ENCODE measurements around the gene PI4KA. TPM values are rescaled to one million over a fixed set of nuclear protein-coding genes. Genes with fewer than 3 reads are reported as not detected.
"Not testable (repeated sequence)": the region's sequence is repeated elsewhere in the genome, so short reads cannot be mapped to it uniquely, and the experiment has no call there.

PI4KA gene
- total and polyA plus RNA-seq, 2 of the 13 experiments (the other 11 are each of a cell fraction or from before 2014, with no cell fraction given), result 27.4 to 56.4 TPM

DNA sequence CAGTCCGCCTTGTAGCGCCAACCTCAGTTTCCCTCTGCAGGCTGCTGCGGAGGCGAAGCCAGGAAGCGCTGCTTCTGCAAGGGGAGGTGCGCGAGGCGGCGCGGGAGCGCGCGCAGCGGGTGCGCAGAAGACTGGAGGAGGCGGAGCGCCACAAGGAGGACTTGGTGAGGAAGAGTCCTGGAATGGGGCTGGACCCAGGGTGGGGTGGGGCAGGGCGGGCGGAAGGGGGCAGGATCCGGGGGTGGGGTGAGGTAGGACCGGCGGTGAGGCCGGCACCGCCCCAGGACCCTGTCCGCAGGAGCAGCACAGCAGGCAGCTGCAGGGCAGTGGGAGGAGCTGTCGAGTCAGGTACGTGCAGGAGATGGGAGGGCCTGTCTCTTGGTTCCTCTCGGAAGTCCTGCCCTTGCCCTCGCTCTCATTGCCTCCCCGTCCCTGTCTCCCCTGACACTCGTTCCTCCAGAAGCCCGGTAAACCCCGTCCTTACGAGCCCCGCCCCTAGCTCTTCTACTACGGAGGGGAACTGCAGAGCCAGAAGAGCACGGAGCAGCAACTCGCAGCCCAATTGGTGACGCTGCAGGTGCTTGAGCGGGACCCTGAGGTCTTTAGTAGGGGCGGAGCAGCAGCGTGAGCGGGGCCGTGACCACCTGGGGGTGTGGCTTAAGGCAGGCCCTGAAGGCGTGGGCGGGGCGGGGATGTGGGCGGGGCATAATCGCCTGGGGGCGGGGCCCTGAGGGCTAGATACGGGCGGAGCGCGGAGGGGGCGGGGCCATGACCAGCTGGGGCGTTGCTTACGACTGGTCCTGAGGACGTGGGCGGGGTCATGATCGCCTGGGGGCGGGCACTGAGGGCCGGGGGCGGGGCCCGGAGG is 155.8 kb downstream of the PI4KA start (continued):
- peak; percentile 74 for TF ChIP-seq SP4 (CRISPR knock-in tag; IDR thresholded peaks at IDR 0.05)
- TF ChIP-seq SIN3A (IDR thresholded peaks at IDR 0.05; ENCODE audit: borderline replicate concordance, low read depth, low read length), result 0 out of 2 replicates have a peak, but pooled peaks have one; percentile 15
- TF ChIP-seq SAP130 (CRISPR knock-in tag; IDR thresholded peaks at IDR 0.05; ENCODE audit: low read depth), result peak; percentile 18; the same call in 1 of the 2 replicates

DNA sequence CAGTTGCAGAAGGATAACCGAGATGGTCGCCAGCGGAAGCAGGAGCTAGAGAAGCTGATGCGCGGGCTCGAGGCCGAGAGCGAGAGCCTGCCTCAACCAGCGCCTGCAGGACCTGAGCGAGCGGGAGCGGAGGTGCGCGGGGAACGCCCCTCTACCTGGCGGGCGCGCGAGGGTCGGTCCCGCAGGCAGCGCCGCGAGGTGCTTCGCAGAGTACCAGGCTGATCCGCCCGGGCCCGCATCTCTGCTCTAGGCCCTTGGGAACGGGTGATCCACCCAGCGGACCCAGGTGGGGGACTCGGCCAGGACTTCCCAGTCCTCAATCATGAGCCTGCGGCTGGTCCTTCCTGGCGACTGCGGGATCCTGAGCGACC is 156.5 kb downstream of the PI4KA start:
- H2AFZ ChIP-seq (ENCODE audit: low read length); H3K9ac ChIP-seq (ENCODE audit: insufficient read depth, low read depth, low read length); FAIRE-seq; in situ Hi-C loops (cut with HindIII; ENCODE audit: extremely low pct_ligation_motif_present, low pct_unique_long_range_greater_than_20kb); H3K36me3 ChIP-seq (replicated peaks in 1 of 2; ENCODE audit: control insufficient read depth in 1 of 2, insufficient read depth in 2 of 2, low read length in 2 of 2); H3K9me3 ChIP-seq (ENCODE audit: low read length); H3K79me2 ChIP-seq (ENCODE audit: insufficient read depth, low read length); H3K27ac ChIP-seq (ENCODE audit: extremely low read length, insufficient read depth, low read length); DNase-seq (ENCODE audit: low spot score); H3K27me3 ChIP-seq (ENCODE audit: control insufficient read depth in 1 of 2, insufficient read depth in 2 of 2, low read length in 2 of 2); POLR2A ChIA-PET; intact Hi-C loops (cut with micrococcal nuclease; ENCODE audit: unreplicated experiment); BruUV-seq (replicated peaks); CTCF ChIA-PET (ENCODE audit: low intra/inter-chr PET ratio, low total read pairs); H4K20me1 ChIP-seq (ENCODE audit: insufficient read depth, low read length): not testable (repeated sequence)
- TF ChIP-seq, protein P1, sequence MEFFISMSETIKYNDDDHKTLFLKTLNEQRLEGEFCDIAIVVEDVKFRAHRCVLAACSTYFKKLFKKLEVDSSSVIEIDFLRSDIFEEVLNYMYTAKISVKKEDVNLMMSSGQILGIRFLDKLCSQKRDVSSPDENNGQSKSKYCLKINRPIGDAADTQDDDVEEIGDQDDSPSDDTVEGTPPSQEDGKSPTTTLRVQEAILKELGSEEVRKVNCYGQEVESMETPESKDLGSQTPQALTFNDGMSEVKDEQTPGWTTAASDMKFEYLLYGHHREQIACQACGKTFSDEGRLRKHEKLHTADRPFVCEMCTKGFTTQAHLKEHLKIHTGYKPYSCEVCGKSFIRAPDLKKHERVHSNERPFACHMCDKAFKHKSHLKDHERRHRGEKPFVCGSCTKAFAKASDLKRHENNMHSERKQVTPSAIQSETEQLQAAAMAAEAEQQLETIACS (CRISPR knock-in tag; IDR thresholded peaks at IDR 0.05), result 0 out of 2 replicates have a peak, but pooled peaks have one; percentile 50
- TF ChIP-seq, protein P2, sequence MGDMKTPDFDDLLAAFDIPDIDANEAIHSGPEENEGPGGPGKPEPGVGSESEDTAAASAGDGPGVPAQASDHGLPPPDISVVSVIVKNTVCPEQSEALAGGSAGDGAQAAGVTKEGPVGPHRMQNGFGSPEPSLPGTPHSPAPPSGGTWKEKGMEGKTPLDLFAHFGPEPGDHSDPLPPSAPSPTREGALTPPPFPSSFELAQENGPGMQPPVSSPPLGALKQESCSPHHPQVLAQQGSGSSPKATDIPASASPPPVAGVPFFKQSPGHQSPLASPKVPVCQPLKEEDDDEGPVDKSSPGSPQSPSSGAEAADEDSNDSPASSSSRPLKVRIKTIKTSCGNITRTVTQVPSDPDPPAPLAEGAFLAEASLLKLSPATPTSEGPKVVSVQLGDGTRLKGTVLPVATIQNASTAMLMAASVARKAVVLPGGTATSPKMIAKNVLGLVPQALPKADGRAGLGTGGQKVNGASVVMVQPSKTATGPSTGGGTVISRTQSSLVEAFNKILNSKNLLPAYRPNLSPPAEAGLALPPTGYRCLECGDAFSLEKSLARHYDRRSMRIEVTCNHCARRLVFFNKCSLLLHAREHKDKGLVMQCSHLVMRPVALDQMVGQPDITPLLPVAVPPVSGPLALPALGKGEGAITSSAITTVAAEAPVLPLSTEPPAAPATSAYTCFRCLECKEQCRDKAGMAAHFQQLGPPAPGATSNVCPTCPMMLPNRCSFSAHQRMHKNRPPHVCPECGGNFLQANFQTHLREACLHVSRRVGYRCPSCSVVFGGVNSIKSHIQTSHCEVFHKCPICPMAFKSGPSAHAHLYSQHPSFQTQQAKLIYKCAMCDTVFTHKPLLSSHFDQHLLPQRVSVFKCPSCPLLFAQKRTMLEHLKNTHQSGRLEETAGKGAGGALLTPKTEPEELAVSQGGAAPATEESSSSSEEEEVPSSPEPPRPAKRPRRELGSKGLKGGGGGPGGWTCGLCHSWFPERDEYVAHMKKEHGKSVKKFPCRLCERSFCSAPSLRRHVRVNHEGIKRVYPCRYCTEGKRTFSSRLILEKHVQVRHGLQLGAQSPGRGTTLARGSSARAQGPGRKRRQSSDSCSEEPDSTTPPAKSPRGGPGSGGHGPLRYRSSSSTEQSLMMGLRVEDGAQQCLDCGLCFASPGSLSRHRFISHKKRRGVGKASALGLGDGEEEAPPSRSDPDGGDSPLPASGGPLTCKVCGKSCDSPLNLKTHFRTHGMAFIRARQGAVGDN (CRISPR knock-in tag; IDR thresholded peaks at IDR 0.05), result peak; percentile 61
- peak; percentile 38 for TF ChIP-seq SAP130 (CRISPR knock-in tag; IDR thresholded peaks at IDR 0.05; ENCODE audit: low read depth)
- TF ChIP-seq, protein P3, sequence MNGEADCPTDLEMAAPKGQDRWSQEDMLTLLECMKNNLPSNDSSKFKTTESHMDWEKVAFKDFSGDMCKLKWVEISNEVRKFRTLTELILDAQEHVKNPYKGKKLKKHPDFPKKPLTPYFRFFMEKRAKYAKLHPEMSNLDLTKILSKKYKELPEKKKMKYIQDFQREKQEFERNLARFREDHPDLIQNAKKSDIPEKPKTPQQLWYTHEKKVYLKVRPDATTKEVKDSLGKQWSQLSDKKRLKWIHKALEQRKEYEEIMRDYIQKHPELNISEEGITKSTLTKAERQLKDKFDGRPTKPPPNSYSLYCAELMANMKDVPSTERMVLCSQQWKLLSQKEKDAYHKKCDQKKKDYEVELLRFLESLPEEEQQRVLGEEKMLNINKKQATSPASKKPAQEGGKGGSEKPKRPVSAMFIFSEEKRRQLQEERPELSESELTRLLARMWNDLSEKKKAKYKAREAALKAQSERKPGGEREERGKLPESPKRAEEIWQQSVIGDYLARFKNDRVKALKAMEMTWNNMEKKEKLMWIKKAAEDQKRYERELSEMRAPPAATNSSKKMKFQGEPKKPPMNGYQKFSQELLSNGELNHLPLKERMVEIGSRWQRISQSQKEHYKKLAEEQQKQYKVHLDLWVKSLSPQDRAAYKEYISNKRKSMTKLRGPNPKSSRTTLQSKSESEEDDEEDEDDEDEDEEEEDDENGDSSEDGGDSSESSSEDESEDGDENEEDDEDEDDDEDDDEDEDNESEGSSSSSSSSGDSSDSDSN (CRISPR knock-in tag; IDR thresholded peaks at IDR 0.05), result peak; percentile 49; the same call in 1 of the 2 replicates
- no CpG with 5 or more reads among the region's 35 CpGs for WGBS (ENCODE audit: low lambda C conversion rate)
- peak overlapping the region; percentile 37 to 65 (median 43); a peak in 4 of 6 replicates for H3K4me3 ChIP-seq (replicated peaks in 1 of 3; ENCODE audit: insufficient read depth in 1 of 3, low read depth in 2 of 3, low read length in 3 of 3)
- peak overlapping the region; percentile 74 for H3K4me2 ChIP-seq (ENCODE audit: low read depth, low read length)
- peaks cover 16% of the 10 kb centered on the region for H3K4me1 ChIP-seq (ENCODE audit: insufficient read depth, low read length)
- peak; percentile 47 for ATAC-seq

DNA sequence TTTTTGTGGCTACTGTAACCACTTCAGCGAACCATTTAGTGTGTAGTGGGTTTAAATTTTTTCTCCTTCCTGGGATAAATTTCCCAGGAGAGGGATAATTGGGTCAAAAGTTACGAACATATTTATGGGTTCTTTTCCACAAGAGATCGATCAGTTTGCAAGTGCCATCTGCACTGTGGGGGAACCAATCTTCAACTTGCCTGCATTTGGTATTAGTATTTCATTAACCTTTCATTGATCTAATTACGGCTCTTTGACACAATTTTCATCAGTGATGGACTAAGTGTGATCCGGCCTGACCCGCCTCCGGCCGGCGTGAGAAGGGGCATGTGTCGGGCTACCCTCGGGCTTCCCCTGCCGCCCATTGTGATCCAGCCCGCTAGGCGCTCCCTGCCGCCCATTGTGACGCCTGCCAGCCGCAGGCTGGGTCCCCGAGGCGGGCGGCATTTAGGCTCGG is 156.9 kb downstream of the PI4KA start:
- WGBS (ENCODE audit: low lambda C conversion rate), result 11% methylated on average over 14 of the region's 21 CpGs
- peak overlapping the region; percentile 74 for H3K4me2 ChIP-seq (ENCODE audit: low read depth, low read length)
- POLR2A ChIA-PET; H3K36me3 ChIP-seq (replicated peaks in 1 of 2; ENCODE audit: control insufficient read depth in 1 of 2, insufficient read depth in 2 of 2, low read length in 2 of 2); H2AFZ ChIP-seq (ENCODE audit: low read length); intact Hi-C loops (cut with micrococcal nuclease; ENCODE audit: unreplicated experiment); DNase-seq (ENCODE audit: low spot score); CTCF ChIA-PET (ENCODE audit: low intra/inter-chr PET ratio, low total read pairs); BruUV-seq (replicated peaks); in situ Hi-C loops (cut with HindIII; ENCODE audit: extremely low pct_ligation_motif_present, low pct_unique_long_range_greater_than_20kb); H3K9me3 ChIP-seq (ENCODE audit: low read length); H3K27me3 ChIP-seq (ENCODE audit: control insufficient read depth in 1 of 2, insufficient read depth in 2 of 2, low read length in 2 of 2); H3K9ac ChIP-seq (ENCODE audit: insufficient read depth, low read depth, low read length); FAIRE-seq; H4K20me1 ChIP-seq (ENCODE audit: insufficient read depth, low read length); H3K27ac ChIP-seq (ENCODE audit: extremely low read length, insufficient read depth, low read length); H3K79me2 ChIP-seq (ENCODE audit: insufficient read depth, low read length): not testable (repeated sequence)
- peak; percentile 54 for ATAC-seq
- H3K4me1 ChIP-seq (ENCODE audit: insufficient read depth, low read length), result peaks cover 11% of the 10 kb centered on the region; the same call in 1 of the 2 replicates
- H3K4me3 ChIP-seq (replicated peaks in 1 of 3; ENCODE audit: insufficient read depth in 1 of 3, low read depth in 2 of 3, low read length in 3 of 3), result peak overlapping the region in 2 of 3 experiments; percentile 34 to 44; a peak in 4 of 6 replicates

All from HepG2 (cell line).